Activated CD4-positive, alpha-beta T cell treated with anti-CD3 and anti-CD28 coated beads, Interleukin-2, amount 10 ng/mL, durations not matched to agents 7 days and 5 days (primary cell): ENCODE results near the gene GIGYF2. TPM values are rescaled to one million over a fixed set of nuclear protein-coding genes. Genes with fewer than 3 reads are reported as not detected.
"Not testable (repeated sequence)": the region's sequence is repeated elsewhere in the genome, so short reads cannot be mapped to it uniquely, and the experiment has no call there.

ENCODE experiments used
- CTCF ChIA-PET: fragments of 350-600 bp; sonication (Branson Sonifier 250); formaldehyde crosslinking; loops from one replicate; lab custom pipeline; 2021; ENCODE audit warnings: antibody characterized with exemption; lab: Charles Lee
- POLR2A ChIA-PET: fragments of 350-600 bp; sonication (Branson Sonifier 250); formaldehyde crosslinking; loops from one replicate; lab custom pipeline; 2021; ENCODE audit warnings: antibody characterized with exemption; lab: Charles Lee
- DNase-seq: peaks from one replicate; pipeline ENCODE4 v3.0.0-alpha.2; 2020
- H3K27ac Mint-ChIP-seq: one replicate; pipeline ENCODE4 v1.8.0; 2021; ENCODE audit warnings: mild to moderate bottlenecking, moderate library complexity, mixed read lengths
- H3K27me3 Mint-ChIP-seq: one replicate; pipeline ENCODE4 v1.8.0; 2021; ENCODE audit warnings: mixed read lengths
- H3K36me3 Mint-ChIP-seq: one replicate; pipeline ENCODE4 v1.8.0; 2021; ENCODE audit warnings: low read depth, mixed read lengths
- H3K4me1 Mint-ChIP-seq: one replicate; pipeline ENCODE4 v1.8.0; 2021; ENCODE audit warnings: mixed read lengths
- H3K4me3 Mint-ChIP-seq: one replicate; pipeline ENCODE4 v1.8.0; 2021; ENCODE audit warnings: mild to moderate bottlenecking, moderate library complexity, mixed read lengths
- H3K9me3 Mint-ChIP-seq: one replicate; pipeline ENCODE4 v1.8.0; 2021; ENCODE audit warnings: mixed read lengths
- total RNA-seq, 2 experiments: library from RNA; stranded (reverse); gene quantifications; one replicate each; pipeline ENCODE4 v1.2.3, GENCODE V29; 2021

Gene GIGYF2
- total RNA-seq, 2 experiments from 2014 or later, result 54.3 to 58.7 TPM

GRCh38 chr2:232697807-232698110 is 628 bp downstream of the GIGYF2 start:
- Mint-ChIP-seq H3K4me1 (peaks cover 40% of the 10 kb centered on the region), H3K27me3 (peaks cover 2% of the 10 kb centered on the region), H3K9me3 (peaks cover 2% of the 10 kb centered on the region), H3K36me3 (peaks cover 33% of the 10 kb centered on the region), H3K4me3 (peak overlapping the region; percentile 97), H3K27ac (peak overlapping the region; percentile 90)
- CTCF ChIA-PET, result no interaction called here
- DNase-seq, result no peak
- POLR2A ChIA-PET, result no interaction called here

- Mint-ChIP-seq H3K4me1 (peaks cover 40% of the 10 kb centered on the region), H3K27me3 (peaks cover 2% of the 10 kb centered on the region), H3K9me3 (peaks cover 2% of the 10 kb centered on the region), H3K36me3 (peaks cover 37% of the 10 kb centered on the region), H3K27ac (peak overlapping the region; percentile 90), H3K4me3 (peak overlapping the region; percentile 97)
- no peak for DNase-seq
- CTCF ChIA-PET, result no interaction called here
- POLR2A ChIA-PET, result no interaction called here
Measured at GRCh38 chr2:232698556-232699091, 1.5 kb downstream of the GIGYF2 start.

DNA sequence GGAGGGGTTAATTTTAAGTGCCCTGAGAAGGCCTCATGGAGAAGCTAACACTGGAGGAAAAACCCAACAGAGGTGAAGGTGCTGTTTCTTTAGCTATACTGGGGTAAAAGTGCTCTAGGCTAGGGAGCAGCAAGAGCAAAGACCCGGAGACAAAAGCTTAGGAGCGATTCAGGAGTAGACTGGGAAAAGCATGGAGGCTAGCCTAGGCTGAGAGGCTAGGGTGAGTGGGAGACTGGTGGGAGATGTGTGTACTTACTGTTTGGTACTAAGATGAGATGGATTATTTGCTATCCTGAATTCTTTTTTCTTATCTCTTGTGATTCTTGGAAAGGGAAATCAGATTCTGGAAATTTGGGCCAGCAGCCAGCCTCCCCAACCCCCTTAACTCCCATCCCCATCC is 2.0 kb downstream of the GIGYF2 start:
- Mint-ChIP-seq H3K9me3 (peaks cover 2% of the 10 kb centered on the region), H3K27me3 (peaks cover 2% of the 10 kb centered on the region), H3K4me1 (peaks cover 42% of the 10 kb centered on the region), H3K4me3 (peak overlapping the region; percentile 97), H3K36me3 (peaks cover 42% of the 10 kb centered on the region), H3K27ac (no peak overlapping the region)
- CTCF ChIA-PET, result no interaction called here
- POLR2A ChIA-PET, result no interaction called here
- no peak for DNase-seq

- peaks cover 46% of the 10 kb centered on the region for H3K36me3 Mint-ChIP-seq
- H3K9me3 Mint-ChIP-seq, result peaks cover 2% of the 10 kb centered on the region
- CTCF ChIA-PET, result no interaction called here
- no peak overlapping the region for H3K4me3 Mint-ChIP-seq
- H3K27me3 Mint-ChIP-seq, result no peaks in the 10 kb centered on the region
- DNase-seq, result no peak
- H3K27ac Mint-ChIP-seq, result no peak overlapping the region
- H3K4me1 Mint-ChIP-seq, result peaks cover 42% of the 10 kb centered on the region
- POLR2A ChIA-PET, result interaction anchor here (0.6 kb wide), 1 partner anchor 106 kb away, joined by 4 read pairs; no protein-coding TSS in a partner anchor
Measured at GRCh38 chr2:232700154-232700553, 3.0 kb downstream of the GIGYF2 start.

GRCh38 chr2:232707076-232707475 is 9.9 kb downstream of the GIGYF2 start:
- Mint-ChIP-seq H3K4me3 (no peak overlapping the region), H3K36me3 (peaks cover 41% of the 10 kb centered on the region), H3K4me1 (peaks cover 5% of the 10 kb centered on the region), H3K27me3 (no peaks in the 10 kb centered on the region), H3K9me3 (no peaks in the 10 kb centered on the region), H3K27ac (no peak overlapping the region)
- CTCF ChIA-PET, result interaction anchor here (1.6 kb wide), 1 partner anchor 26 kb away, joined by 6 read pairs; no protein-coding TSS in a partner anchor
- POLR2A ChIA-PET, result no interaction called here
- no peak for DNase-seq

DNA sequence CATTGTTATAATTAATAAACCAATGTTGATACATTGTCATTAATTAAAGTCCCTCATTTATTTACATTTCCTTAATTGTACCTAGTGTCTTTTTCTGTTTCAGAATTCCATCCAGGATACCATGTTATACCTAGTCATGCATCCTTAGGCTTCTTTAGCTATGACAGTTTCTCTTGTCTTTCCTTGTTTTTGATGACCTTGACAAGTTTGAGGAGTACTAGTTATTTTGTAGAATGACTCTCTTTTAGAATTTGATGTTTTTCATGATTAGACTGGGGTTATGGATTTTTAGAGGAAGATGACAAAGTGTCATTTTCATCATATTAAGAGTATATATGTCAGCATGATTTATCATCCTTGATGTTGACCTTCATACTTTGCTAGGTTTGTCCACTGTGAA is 16.4 kb downstream of the GIGYF2 start:
- ChIA-PET CTCF (interaction anchor here (0.7 kb wide), 2 partner anchors 347 to 1125 kb away, joined by 3 read pairs; partner anchors contain the start of gene INPP5D), POLR2A (no interaction called here)
- DNase-seq, result no peak

GRCh38 chr2:232714969-232715368 is 17.8 kb downstream of the GIGYF2 start:
- Mint-ChIP-seq H3K27me3 (no peaks in the 10 kb centered on the region), H3K4me3 (no peak overlapping the region), H3K36me3 (peaks cover 57% of the 10 kb centered on the region), H3K4me1 (peaks cover 11% of the 10 kb centered on the region), H3K9me3 (peaks cover 8% of the 10 kb centered on the region), H3K27ac (no peak overlapping the region)
- POLR2A ChIA-PET, result no interaction called here
- CTCF ChIA-PET, result no interaction called here
- DNase-seq, result no peak

More for the DNA sequence above, 16.4 kb downstream of the GIGYF2 start:
- Mint-ChIP-seq H3K9me3 (peaks cover 6% of the 10 kb centered on the region), H3K4me1 (peaks cover 6% of the 10 kb centered on the region), H3K36me3 (peaks cover 46% of the 10 kb centered on the region), H3K4me3 (no peak overlapping the region), H3K27me3 (no peaks in the 10 kb centered on the region), H3K27ac (no peak overlapping the region)

DNA sequence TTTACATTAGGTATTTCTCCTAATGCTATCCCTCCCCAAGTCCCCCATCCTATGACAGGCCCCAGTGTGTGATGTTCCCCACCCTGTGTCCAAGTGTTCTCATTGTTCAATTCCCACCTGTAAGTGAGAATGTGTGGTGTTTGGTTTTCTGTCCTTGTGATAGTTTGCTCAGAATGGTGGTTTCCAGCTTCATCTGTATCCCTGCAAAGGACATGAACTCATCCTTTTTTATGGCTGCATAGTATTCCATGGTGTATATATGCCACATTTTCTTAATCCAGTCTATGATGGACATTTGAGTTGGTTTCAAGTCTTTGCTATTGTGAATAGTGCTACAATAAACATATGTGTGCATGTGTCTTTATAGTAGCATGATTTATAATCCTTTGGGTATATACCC is 22.9 kb downstream of the GIGYF2 start:
- H3K4me3 Mint-ChIP-seq, H3K27ac Mint-ChIP-seq, H3K27me3 Mint-ChIP-seq, CTCF ChIA-PET, POLR2A ChIA-PET, DNase-seq, H3K9me3 Mint-ChIP-seq: not testable (repeated sequence)
- Mint-ChIP-seq H3K4me1 (peaks cover 30% of the 10 kb centered on the region), H3K36me3 (peaks cover 68% of the 10 kb centered on the region)

DNA sequence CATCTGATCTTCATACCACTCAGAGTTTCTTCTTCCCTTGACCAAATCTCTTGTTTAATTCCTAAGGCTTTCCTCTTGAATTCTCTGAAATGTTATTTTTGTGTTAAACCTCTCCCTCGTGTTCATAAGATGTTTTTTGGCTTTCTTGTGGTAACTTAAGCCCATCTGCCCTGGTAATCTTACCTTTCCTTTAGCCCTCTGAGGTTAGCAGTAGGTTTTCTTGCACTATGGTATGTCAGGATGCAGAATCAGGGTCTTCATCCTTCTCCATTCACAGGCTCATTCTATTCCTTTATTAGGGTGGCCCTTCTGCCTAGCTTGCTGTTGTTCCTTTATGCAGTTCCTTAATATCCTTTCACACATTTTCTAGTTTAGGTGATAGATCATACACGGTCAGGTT is 24.1 kb downstream of the GIGYF2 start:
- Mint-ChIP-seq H3K27me3 (no peaks in the 10 kb centered on the region), H3K27ac (peak overlapping the region; percentile 42), H3K4me1 (peaks cover 29% of the 10 kb centered on the region), H3K4me3 (peak overlapping the region; percentile 5), H3K36me3 (peaks cover 69% of the 10 kb centered on the region), H3K9me3 (peaks cover 9% of the 10 kb centered on the region)
- POLR2A ChIA-PET, result no interaction called here
- no peak for DNase-seq
- CTCF ChIA-PET, result no interaction called here

DNA sequence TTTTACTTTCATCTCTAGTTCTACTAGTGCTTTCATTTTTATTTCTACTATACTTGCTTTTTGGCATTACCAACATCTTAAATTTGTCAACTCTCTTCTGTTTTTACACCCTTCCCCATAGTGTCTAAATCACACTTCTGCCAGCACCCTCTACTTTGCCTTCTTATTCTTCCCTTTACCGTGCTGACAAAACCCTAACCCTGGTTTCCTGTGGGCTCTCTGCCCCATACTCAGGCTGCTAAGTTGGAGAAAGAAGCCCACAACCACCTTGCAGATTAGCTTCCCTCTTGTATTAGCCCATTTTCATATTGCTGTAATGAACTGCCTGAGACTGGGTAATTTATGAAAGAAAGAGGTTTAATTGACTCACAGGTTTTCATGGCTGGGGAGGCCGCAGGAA is 24.8 kb downstream of the GIGYF2 start:
- ChIA-PET POLR2A (no interaction called here), CTCF (no interaction called here)
- no peak overlapping the region for H3K4me3 Mint-ChIP-seq
- peaks cover 29% of the 10 kb centered on the region for H3K4me1 Mint-ChIP-seq
- H3K36me3 Mint-ChIP-seq, result peaks cover 65% of the 10 kb centered on the region
- peak overlapping the region; percentile 42 for H3K27ac Mint-ChIP-seq
- no peaks in the 10 kb centered on the region for H3K27me3 Mint-ChIP-seq
- no peak for DNase-seq
- peaks cover 9% of the 10 kb centered on the region for H3K9me3 Mint-ChIP-seq

- DNase-seq, result no peak
- H3K4me3 Mint-ChIP-seq, result no peak overlapping the region
- CTCF ChIA-PET, result no interaction called here
- no peak overlapping the region for H3K27ac Mint-ChIP-seq
- no peaks in the 10 kb centered on the region for H3K27me3 Mint-ChIP-seq
- POLR2A ChIA-PET, result no interaction called here
- H3K4me1 Mint-ChIP-seq, result peaks cover 35% of the 10 kb centered on the region
- peaks cover 3% of the 10 kb centered on the region for H3K9me3 Mint-ChIP-seq
- H3K36me3 Mint-ChIP-seq, result peaks cover 65% of the 10 kb centered on the region
Measured at GRCh38 chr2:232723027-232723426, 25.9 kb downstream of the GIGYF2 start.

- DNase-seq, result no peak
- Mint-ChIP-seq H3K36me3 (peaks cover 42% of the 10 kb centered on the region), H3K9me3 (no peaks in the 10 kb centered on the region), H3K4me3 (no peak overlapping the region), H3K4me1 (peaks cover 15% of the 10 kb centered on the region), H3K27me3 (no peaks in the 10 kb centered on the region), H3K27ac (no peak overlapping the region)
- ChIA-PET POLR2A (no interaction called here), CTCF (interaction anchor here (0.6 to 1.9 kb wide), 3 partner anchors 12 to 310 kb away, joined by 3 to 4 read pairs (median 4); no protein-coding TSS in a partner anchor)
Measured at GRCh38 chr2:232728785-232729184, 31.7 kb downstream of the GIGYF2 start.

- POLR2A ChIA-PET, result no interaction called here
- Mint-ChIP-seq H3K36me3 (peaks cover 33% of the 10 kb centered on the region), H3K9me3 (no peaks in the 10 kb centered on the region), H3K27ac (peak overlapping the region; percentile 1), H3K27me3 (no peaks in the 10 kb centered on the region), H3K4me3 (no peak overlapping the region), H3K4me1 (peaks cover 12% of the 10 kb centered on the region)
- DNase-seq, result no peak
- CTCF ChIA-PET, result no interaction called here
Measured at GRCh38 chr2:232731470-232731869, 34.3 kb downstream of the GIGYF2 start.

- ChIA-PET CTCF (interaction anchor here (1.2 kb wide), 1 partner anchor 12 kb away, joined by 4 read pairs; no protein-coding TSS in a partner anchor), POLR2A (no interaction called here)
- no peak overlapping the region for H3K27ac Mint-ChIP-seq
- H3K9me3 Mint-ChIP-seq, result no peaks in the 10 kb centered on the region
- DNase-seq, result no peak
- H3K36me3 Mint-ChIP-seq, result peaks cover 20% of the 10 kb centered on the region
- peaks cover 12% of the 10 kb centered on the region for H3K4me1 Mint-ChIP-seq
- H3K4me3 Mint-ChIP-seq, result no peak overlapping the region
- no peaks in the 10 kb centered on the region for H3K27me3 Mint-ChIP-seq
Measured at GRCh38 chr2:232741294-232741693, 44.2 kb downstream of the GIGYF2 start.
